Measurements from ENCODE around the gene TGM4.
"Not testable (repeated sequence)": the region's sequence is repeated elsewhere in the genome, so short reads cannot be mapped to it uniquely, and the experiment has no call there.

The TGM4 gene

GRCh38 chr3:44874308-44874707 lies at the start of gene TGM4:
TGM4 (plus strand) TSS chr3:44874608; CDS start chr3:44874679, 71 bp downstream.
- DNase-seq, result no peak

- no peak for DNase-seq
These were observed 49.0 kb upstream of the TGM4 start for GRCh38 chr3:44825264-44825925.

- DNase-seq, result no peak
These were observed 47.2 kb upstream of the TGM4 start for GRCh38 chr3:44827196-44827595.

- DNase-seq, result no peak
These were observed 43.2 kb upstream of the TGM4 start for GRCh38 chr3:44831232-44831631.

GRCh38 chr3:44832032-44832431 lies 42.4 kb upstream of the TGM4 start:
- no peak for DNase-seq

GRCh38 chr3:44832965-44833364 lies 41.4 kb upstream of the TGM4 start:
- no peak for DNase-seq

- DNase-seq, result no peak
These were observed 41.0 kb upstream of the TGM4 start for GRCh38 chr3:44833394-44833793.

- DNase-seq, result no peak
These were observed 38.7 kb upstream of the TGM4 start for GRCh38 chr3:44835684-44836083.

- no peak for DNase-seq
These were observed 32.0 kb upstream of the TGM4 start for GRCh38 chr3:44842376-44842775.

GRCh38 chr3:44845528-44846520 lies 28.6 kb upstream of the TGM4 start:
- DNase-seq, result no peak

GRCh38 chr3:44848634-44849033 lies 25.8 kb upstream of the TGM4 start:
- no peak for DNase-seq

GRCh38 chr3:44856663-44857062 lies 17.7 kb upstream of the TGM4 start:
- DNase-seq, result not testable (repeated sequence)

GRCh38 chr3:44860117-44860516 lies 14.3 kb upstream of the TGM4 start:
- DNase-seq, result no peak

- DNase-seq, result peak; percentile 68
These were observed 12.8 kb upstream of the TGM4 start, which contains the start of gene TMEM42 for GRCh38 chr3:44861412-44862225. TMEM42 (plus strand) TSS chr3:44861912; CDS start chr3:44861925, 13 bp downstream.

- no peak for DNase-seq
These were observed 12.2 kb upstream of the TGM4 start for GRCh38 chr3:44862226-44862637.

GRCh38 chr3:44865272-44866035 lies 9.0 kb upstream of the TGM4 start:
- DNase-seq, result no peak

- no peak for DNase-seq
These were observed 6.8 kb upstream of the TGM4 start for GRCh38 chr3:44867421-44868111.

- DNase-seq, result no peak
These were observed 3.9 kb upstream of the TGM4 start for GRCh38 chr3:44870375-44871061.

- no peak for DNase-seq
These were observed 1.2 kb downstream of the TGM4 start for GRCh38 chr3:44875596-44875995.

- no peak for DNase-seq
These were observed 2.9 kb downstream of the TGM4 start for GRCh38 chr3:44877333-44877732.

- no peak for DNase-seq
These were observed 5.9 kb downstream of the TGM4 start for GRCh38 chr3:44880284-44880683.
